ENCODE measurements around the gene FST.

Gene FST

GRCh38 chr5:53464722-53465121, 15.7 kb upstream of the FST start:
- H3K4me3 ChIP-seq (ENCODE audit: low read length, poor library complexity, severe bottlenecking): no peak overlapping the region
- no peaks in the 10 kb centered on the region for H3K36me3 ChIP-seq (ENCODE audit: insufficient read depth, low read length)
- H3K4me1 ChIP-seq (ENCODE audit: insufficient read depth, low read length, poor library complexity, severe bottlenecking): peaks cover 7% of the 10 kb centered on the region
- no peaks in the 10 kb centered on the region for H3K9me2 ChIP-seq (replicated peaks; ENCODE audit: low read depth, low read length)
- no peaks in the 10 kb centered on the region for H4K20me1 ChIP-seq (ENCODE audit: insufficient read depth, low read length, poor library complexity, severe bottlenecking)
- no peak overlapping the region for H2AFZ ChIP-seq (ENCODE audit: low read length)
- no peaks in the 10 kb centered on the region for H3K9me3 ChIP-seq (ENCODE audit: insufficient read depth, low read depth, low read length)
- no peaks in the 10 kb centered on the region for H3K79me2 ChIP-seq (ENCODE audit: insufficient read depth, low read length)
- no peak for TF ChIP-seq CTCF (conservative IDR thresholded peaks at IDR 0.05; ENCODE audit: low read length)
- TF ChIP-seq EZH2phosphoT487 (IDR thresholded peaks at IDR 0.05; ENCODE audit: borderline replicate concordance): no peak
- H3K27me3 ChIP-seq (ENCODE audit: insufficient read depth, low read length, poor library complexity, severe bottlenecking): no peaks in the 10 kb centered on the region
- H3K4me2 ChIP-seq (ENCODE audit: low read depth, low read length, poor library complexity, severe bottlenecking): no peak overlapping the region
- no peaks in the 10 kb centered on the region for H3F3A ChIP-seq (ENCODE audit: low read depth)
- H3K9ac ChIP-seq (ENCODE audit: low read depth, low read length, poor library complexity, severe bottlenecking): no peak overlapping the region

GRCh38 chr5:53469946-53470687, 10.3 kb upstream of the FST start:
- no peaks in the 10 kb centered on the region for H3K9me2 ChIP-seq (replicated peaks; ENCODE audit: low read depth, low read length)
- no peak overlapping the region for H3K4me3 ChIP-seq (ENCODE audit: low read length, poor library complexity, severe bottlenecking)
- H3K9me3 ChIP-seq (ENCODE audit: insufficient read depth, low read depth, low read length): no peaks in the 10 kb centered on the region
- H3K27me3 ChIP-seq (ENCODE audit: insufficient read depth, low read length, poor library complexity, severe bottlenecking): no peaks in the 10 kb centered on the region
- TF ChIP-seq CTCF (conservative IDR thresholded peaks at IDR 0.05; ENCODE audit: low read length) (no peak), EZH2phosphoT487 (IDR thresholded peaks at IDR 0.05; ENCODE audit: borderline replicate concordance) (no peak)
- H2AFZ ChIP-seq (ENCODE audit: low read length): no peak overlapping the region
- no peak overlapping the region for H3K4me2 ChIP-seq (ENCODE audit: low read depth, low read length, poor library complexity, severe bottlenecking)
- H3K4me1 ChIP-seq (ENCODE audit: insufficient read depth, low read length, poor library complexity, severe bottlenecking): peaks cover 7% of the 10 kb centered on the region
- H3F3A ChIP-seq (ENCODE audit: low read depth): no peaks in the 10 kb centered on the region
- no peaks in the 10 kb centered on the region for H4K20me1 ChIP-seq (ENCODE audit: insufficient read depth, low read length, poor library complexity, severe bottlenecking)
- no peaks in the 10 kb centered on the region for H3K36me3 ChIP-seq (ENCODE audit: insufficient read depth, low read length)
- H3K79me2 ChIP-seq (ENCODE audit: insufficient read depth, low read length): no peaks in the 10 kb centered on the region
- no peak overlapping the region for H3K9ac ChIP-seq (ENCODE audit: low read depth, low read length, poor library complexity, severe bottlenecking)

- H3K4me1 ChIP-seq (ENCODE audit: insufficient read depth, low read length, poor library complexity, severe bottlenecking): peaks cover 7% of the 10 kb centered on the region
- no peaks in the 10 kb centered on the region for H3K9me2 ChIP-seq (replicated peaks; ENCODE audit: low read depth, low read length)
Observed at GRCh38 chr5:53472279-53472678, 8.2 kb upstream of the FST start.

More at GRCh38 chr5:53472279-53472678, 8.2 kb upstream of the FST start:
- Histone ChIP-seq H3K36me3 (ENCODE audit: insufficient read depth, low read length) (no peaks in the 10 kb centered on the region), H2AFZ (ENCODE audit: low read length) (no peak overlapping the region), H3K79me2 (ENCODE audit: insufficient read depth, low read length) (no peaks in the 10 kb centered on the region), H3K27me3 (ENCODE audit: insufficient read depth, low read length, poor library complexity, severe bottlenecking) (no peaks in the 10 kb centered on the region), H3F3A (ENCODE audit: low read depth) (no peaks in the 10 kb centered on the region), H3K9ac (ENCODE audit: low read depth, low read length, poor library complexity, severe bottlenecking) (no peak overlapping the region), H4K20me1 (ENCODE audit: insufficient read depth, low read length, poor library complexity, severe bottlenecking) (no peaks in the 10 kb centered on the region), H3K4me3 (ENCODE audit: low read length, poor library complexity, severe bottlenecking) (no peak overlapping the region), H3K9me3 (ENCODE audit: insufficient read depth, low read depth, low read length) (no peaks in the 10 kb centered on the region), H3K4me2 (ENCODE audit: low read depth, low read length, poor library complexity, severe bottlenecking) (no peak overlapping the region)
- TF ChIP-seq EZH2phosphoT487 (IDR thresholded peaks at IDR 0.05; ENCODE audit: borderline replicate concordance) (no peak), CTCF (conservative IDR thresholded peaks at IDR 0.05; ENCODE audit: low read length) (no peak)
